ACHN (cell line): Measurements from ENCODE around the gene EPHB2.
"Not testable (repeated sequence)": the region's sequence is repeated elsewhere in the genome, so short reads cannot be mapped to it uniquely, and the experiment has no call there.

Experiments used
- DNase-seq: peaks from one replicate; pipeline ENCODE4 v3.0.0-alpha.2; 2015
- in situ Hi-C: cut with HindIII; loops from 2 replicates; pipeline ENCODE4 v1.10.0; 2017; ENCODE audit warnings: low sequenced_read_pairs, low pct_ligation_motif_present, low pct_unique_long_range_greater_than_20kb

Gene EPHB2

GRCh38 chr1:22710701-22711049 is at the start of gene EPHB2:
Gene EPHB2, plus strand, starts transcription at chr1:22710839. Its CDS starts 144 bp downstream, at chr1:22710983.
- peak; percentile 48 for DNase-seq
- in situ Hi-C loops, result no loop called here

GRCh38 chr1:22661880-22662279 is 48.8 kb upstream of the EPHB2 start:
- in situ Hi-C loops, result no loop called here
- no peak for DNase-seq

- peak; percentile 42 for DNase-seq
- in situ Hi-C loops, result no loop called here
These were observed 48.3 kb upstream of the EPHB2 start for GRCh38 chr1:22662318-22662717.

GRCh38 chr1:22662986-22663408 is 47.6 kb upstream of the EPHB2 start:
- no peak for DNase-seq
- in situ Hi-C loops, result no loop called here

- in situ Hi-C loops, result no loop called here
- DNase-seq, result peak; percentile 38
These were observed 44.9 kb upstream of the EPHB2 start for GRCh38 chr1:22665752-22666151.

- in situ Hi-C loops, result no loop called here
- no peak for DNase-seq
These were observed 44.2 kb upstream of the EPHB2 start for GRCh38 chr1:22666412-22666811.

GRCh38 chr1:22668840-22669239 is 41.8 kb upstream of the EPHB2 start:
- DNase-seq, in situ Hi-C loops: not testable (repeated sequence)

- no peak for DNase-seq
- in situ Hi-C loops, result no loop called here
These were observed 40.2 kb upstream of the EPHB2 start for GRCh38 chr1:22670352-22670975.

- no peak for DNase-seq
- in situ Hi-C loops, result no loop called here
These were observed 38.6 kb upstream of the EPHB2 start for GRCh38 chr1:22671999-22672398.

- in situ Hi-C loops, result no loop called here
- peak; percentile 57 for DNase-seq
These were observed 36.9 kb upstream of the EPHB2 start for GRCh38 chr1:22673486-22674409.

- DNase-seq, result no peak
- in situ Hi-C loops, result no loop called here
These were observed 36.3 kb upstream of the EPHB2 start for GRCh38 chr1:22674410-22674749.

GRCh38 chr1:22676151-22676550 is 34.5 kb upstream of the EPHB2 start:
- in situ Hi-C loops, DNase-seq: not testable (repeated sequence)

GRCh38 chr1:22676916-22677583 is 33.6 kb upstream of the EPHB2 start:
- in situ Hi-C loops, result no loop called here
- DNase-seq, result no peak

- in situ Hi-C loops, result no loop called here
- DNase-seq, result no peak
These were observed 32.4 kb upstream of the EPHB2 start for GRCh38 chr1:22677931-22678896.

- in situ Hi-C loops, result no loop called here
These were observed 29.9 kb upstream of the EPHB2 start for GRCh38 chr1:22680726-22681125.

GRCh38 chr1:22681556-22682276 is 28.9 kb upstream of the EPHB2 start:
- in situ Hi-C loops, result no loop called here
- DNase-seq, result no peak

More at GRCh38 chr1:22680726-22681125, 29.9 kb upstream of the EPHB2 start:
- no peak for DNase-seq

- DNase-seq, result no peak
- in situ Hi-C loops, result no loop called here
These were observed 27.1 kb upstream of the EPHB2 start for GRCh38 chr1:22683547-22683946.

GRCh38 chr1:22685591-22686059 is 25.0 kb upstream of the EPHB2 start:
- DNase-seq, result no peak

More at GRCh38 chr1:22685591-22686059, 25.0 kb upstream of the EPHB2 start:
- in situ Hi-C loops, result no loop called here
